HG02981 (cell line): ENCODE data around the gene OR13D1.
"Not testable (repeated sequence)": the region's sequence is repeated elsewhere in the genome, so short reads cannot be mapped to it uniquely, and the experiment has no call there.

ENCODE experiments used
- ATAC-seq: cut with Tn5 transposase; IDR thresholded peaks from one replicate; pipeline ENCODE4 v1.9.1; 2021; ENCODE audit warnings: mild to moderate bottlenecking, moderate library complexity; ENCODE audit not compliant: unreplicated experiment

OR13D1 gene, protein sequence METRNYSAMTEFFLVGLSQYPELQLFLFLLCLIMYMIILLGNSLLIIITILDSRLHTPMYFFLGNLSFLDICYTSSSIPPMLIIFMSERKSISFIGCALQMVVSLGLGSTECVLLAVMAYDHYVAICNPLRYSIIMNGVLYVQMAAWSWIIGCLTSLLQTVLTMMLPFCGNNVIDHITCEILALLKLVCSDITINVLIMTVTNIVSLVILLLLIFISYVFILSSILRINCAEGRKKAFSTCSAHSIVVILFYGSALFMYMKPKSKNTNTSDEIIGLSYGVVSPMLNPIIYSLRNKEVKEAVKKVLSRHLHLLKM

DNA sequence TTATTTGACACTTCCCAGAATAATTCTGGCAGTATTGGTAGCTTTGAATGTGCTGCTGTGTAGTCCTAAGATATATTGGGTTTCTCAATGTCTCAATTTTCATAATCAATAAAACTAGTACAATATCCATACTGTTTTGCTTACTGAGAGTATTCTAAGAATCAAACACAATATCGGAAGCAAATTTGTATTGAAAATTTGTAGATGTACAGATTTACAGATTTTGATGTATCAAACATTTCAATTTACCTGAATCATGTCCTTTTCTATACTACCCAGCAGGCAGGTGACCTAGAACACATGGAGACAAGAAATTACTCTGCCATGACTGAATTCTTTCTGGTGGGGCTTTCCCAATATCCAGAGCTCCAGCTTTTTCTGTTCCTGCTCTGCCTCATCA lies at the start of gene OR13D1:
TSS of gene OR13D1 (plus strand) at position 301 of the 400 bp plus-strand sequence. CDS start at position 301, 0 bp downstream.
- no peak for ATAC-seq

GRCh38 chr9:104658496-104659195 lies 35.7 kb upstream of the OR13D1 start:
- no peak for ATAC-seq

- no peak for ATAC-seq
These were observed 18.7 kb upstream of the OR13D1 start for GRCh38 chr9:104675611-104676010.

GRCh38 chr9:104682642-104683041 lies 11.7 kb upstream of the OR13D1 start:
- ATAC-seq = peak; percentile 76

DNA sequence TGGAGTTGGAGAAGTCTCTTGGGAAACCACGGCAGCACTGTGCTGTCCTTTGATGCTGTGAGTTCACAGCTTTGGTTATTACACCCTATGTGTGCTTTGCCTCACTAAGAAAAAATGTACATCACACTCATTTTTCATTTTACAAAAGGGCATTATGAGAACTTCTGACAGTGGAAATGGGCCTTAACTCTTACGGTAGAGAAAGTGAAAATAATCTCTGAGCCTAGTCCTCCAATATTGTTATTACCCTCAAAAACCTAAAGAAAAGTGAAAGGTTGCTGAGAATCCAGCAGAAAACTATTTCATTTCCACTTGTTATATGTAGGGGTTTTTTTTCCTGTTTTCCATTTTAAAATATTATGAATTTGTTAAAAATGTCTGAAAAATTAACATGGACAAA lies 8.2 kb upstream of the OR13D1 start:
- ATAC-seq = no peak

DNA sequence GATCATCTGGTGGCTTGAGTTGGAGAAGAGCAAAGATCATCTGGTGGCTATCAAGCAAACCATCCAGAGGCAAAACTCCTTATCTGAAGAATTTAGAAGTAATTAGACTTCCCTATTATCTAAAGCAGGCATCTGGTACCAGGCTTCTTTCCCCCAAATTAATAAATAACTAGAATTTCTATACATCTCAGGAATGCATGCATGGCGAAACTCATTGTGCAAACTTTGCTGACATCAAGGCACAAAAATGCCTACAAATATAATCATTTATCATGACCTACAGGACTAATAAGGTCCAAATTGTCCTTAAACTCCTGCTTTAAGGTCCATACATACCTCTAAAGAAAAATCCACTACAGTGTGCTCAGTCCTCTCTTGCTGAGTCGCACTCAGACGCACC lies 6.0 kb downstream of the OR13D1 start:
- ATAC-seq = no peak

DNA sequence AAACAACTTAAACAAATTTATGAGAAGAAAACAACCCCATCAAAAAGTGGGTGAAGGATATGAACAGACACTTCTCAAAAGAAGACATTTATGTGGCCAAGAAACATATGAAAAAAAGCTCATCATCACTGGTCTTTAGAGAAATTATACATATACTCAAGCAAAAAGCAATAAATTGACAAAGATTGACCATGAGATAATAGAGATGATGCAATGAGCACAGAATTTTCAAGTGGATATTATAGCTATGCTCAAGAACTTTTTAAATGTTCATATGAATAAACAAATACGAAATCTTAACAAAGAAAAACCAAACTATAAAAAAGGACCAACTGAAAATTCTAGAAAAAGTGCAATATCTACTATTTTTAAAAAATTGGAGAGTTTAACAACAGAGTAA lies 14.4 kb downstream of the OR13D1 start:
- not testable (repeated sequence) for ATAC-seq

DNA sequence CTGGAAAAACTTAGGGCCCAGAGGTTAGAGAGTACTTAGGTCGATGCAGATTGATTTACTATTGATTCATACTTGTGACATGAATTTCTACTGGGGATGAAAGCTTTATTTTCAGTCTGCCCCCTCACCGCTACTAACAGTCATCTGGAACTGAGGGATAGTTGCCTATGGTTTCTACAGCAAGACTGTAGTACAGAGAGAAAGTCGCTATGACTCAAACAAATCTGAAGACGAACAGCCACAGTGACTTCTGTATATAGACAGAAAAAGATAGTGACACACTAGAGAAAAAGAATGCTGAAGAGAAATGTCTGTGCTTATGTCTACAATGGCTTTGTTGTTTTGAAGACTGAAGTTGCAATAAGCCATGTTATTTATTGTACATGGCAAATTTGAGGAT lies 17.3 kb downstream of the OR13D1 start:
- no peak for ATAC-seq

GRCh38 chr9:104725014-104725413 lies 30.7 kb downstream of the OR13D1 start:
- no peak for ATAC-seq

DNA sequence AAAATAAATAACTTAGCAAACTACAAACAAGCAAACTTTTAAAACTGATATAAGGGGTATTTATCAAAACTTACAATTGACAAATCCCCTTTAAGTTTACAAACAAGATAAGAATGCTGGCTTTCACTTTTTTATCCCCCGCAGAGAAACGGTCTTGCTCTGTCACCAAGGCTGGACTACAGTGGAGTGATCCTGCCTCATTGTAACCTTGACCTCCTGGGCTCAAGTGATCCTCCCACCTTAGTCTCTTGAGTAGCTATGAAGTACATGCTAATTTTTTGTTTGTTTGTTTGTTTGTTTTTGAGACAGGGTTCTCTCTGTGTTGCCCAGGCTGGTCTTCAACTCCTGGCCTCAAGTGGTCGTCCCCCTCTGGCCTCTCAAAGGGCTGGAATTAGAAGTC lies 44.1 kb downstream of the OR13D1 start:
- ATAC-seq = no peak

- no peak for ATAC-seq
These were observed 46.3 kb downstream of the OR13D1 start for GRCh38 chr9:104740621-104741020.

- ATAC-seq = peak; percentile 45
These were observed 49.2 kb downstream of the OR13D1 start for GRCh38 chr9:104743376-104743985.
